OCI-LY1 (cell line): Measurements from ENCODE around the gene SPHK2.

ENCODE experiments used
- EZH2 ChIP-seq: fragments of 200-600 bp; sonication (generic), shearing (Covaris generic); IDR thresholded peaks from 2 replicates; pipeline ENCODE4 v1.8.0; 2017; ENCODE audit warnings: borderline replicate concordance, mixed run types, mild to moderate bottlenecking, antibody characterized with exemption, low read length, moderate library complexity, mixed read lengths
- TF ChIP-seq, protein P1 (sequence below): fragments of 200-600 bp; sonication (generic), shearing (Covaris generic); IDR thresholded peaks from 2 replicates; pipeline ENCODE4 v1.5.1; 2017; ENCODE audit warnings: mild to moderate bottlenecking, antibody characterized with exemption, low read length, moderate library complexity, mixed read lengths

DNA sequence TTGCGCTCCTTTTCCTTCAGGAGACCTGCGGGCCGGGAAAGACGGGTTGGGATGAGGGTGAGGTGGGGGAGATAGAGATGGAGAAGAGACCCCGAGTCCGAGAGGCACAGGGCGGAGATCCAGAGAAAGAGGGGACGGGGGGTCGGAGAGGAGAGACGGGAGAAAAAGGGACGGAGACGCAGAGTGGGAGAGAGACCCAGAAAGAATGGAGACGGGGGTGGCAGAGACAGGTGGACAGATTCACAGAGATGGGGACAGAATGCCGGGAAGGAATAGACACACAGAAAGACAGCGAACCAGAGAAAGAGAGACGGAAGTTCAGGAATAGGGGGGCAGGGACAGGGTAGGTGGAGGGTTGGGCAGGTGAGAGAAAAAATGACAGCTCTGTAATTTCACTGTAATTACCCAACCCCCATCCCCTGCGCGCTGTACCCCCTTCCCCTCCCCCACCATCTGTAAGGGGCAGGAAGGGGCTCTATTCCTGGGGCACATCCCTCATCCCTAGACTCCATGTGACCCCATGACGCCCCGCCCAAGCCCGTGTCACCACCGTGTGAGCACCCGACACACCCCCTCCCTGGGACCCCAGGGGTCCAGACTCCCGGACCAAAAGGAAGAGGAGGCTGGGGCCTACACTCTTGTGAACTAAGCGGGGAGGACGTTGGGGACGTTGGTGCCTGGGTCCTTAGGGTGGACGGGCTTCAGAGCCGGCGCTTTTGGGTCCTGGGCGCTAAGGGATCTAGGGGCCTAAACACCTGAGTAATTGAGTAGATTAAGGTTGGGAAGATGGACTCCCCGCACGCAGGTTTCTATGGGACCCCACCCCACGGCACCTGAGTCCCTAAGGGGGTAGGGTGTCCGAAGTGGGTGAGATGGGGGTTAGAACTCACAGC, 16.9 kb downstream of the SPHK2 start:
- TF ChIP-seq, protein P1, sequence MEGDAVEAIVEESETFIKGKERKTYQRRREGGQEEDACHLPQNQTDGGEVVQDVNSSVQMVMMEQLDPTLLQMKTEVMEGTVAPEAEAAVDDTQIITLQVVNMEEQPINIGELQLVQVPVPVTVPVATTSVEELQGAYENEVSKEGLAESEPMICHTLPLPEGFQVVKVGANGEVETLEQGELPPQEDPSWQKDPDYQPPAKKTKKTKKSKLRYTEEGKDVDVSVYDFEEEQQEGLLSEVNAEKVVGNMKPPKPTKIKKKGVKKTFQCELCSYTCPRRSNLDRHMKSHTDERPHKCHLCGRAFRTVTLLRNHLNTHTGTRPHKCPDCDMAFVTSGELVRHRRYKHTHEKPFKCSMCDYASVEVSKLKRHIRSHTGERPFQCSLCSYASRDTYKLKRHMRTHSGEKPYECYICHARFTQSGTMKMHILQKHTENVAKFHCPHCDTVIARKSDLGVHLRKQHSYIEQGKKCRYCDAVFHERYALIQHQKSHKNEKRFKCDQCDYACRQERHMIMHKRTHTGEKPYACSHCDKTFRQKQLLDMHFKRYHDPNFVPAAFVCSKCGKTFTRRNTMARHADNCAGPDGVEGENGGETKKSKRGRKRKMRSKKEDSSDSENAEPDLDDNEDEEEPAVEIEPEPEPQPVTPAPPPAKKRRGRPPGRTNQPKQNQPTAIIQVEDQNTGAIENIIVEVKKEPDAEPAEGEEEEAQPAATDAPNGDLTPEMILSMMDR = no peak
- no peak for TF ChIP-seq EZH2
